ENCODE results near the gene AFF3.

Gene AFF3

GRCh38 chr2:99698896-99699295, 443.5 kb downstream of the AFF3 start:
- no peaks in the 10 kb centered on the region for H3K36me3 Mint-ChIP-seq
- no peaks in the 10 kb centered on the region for H3K4me1 Mint-ChIP-seq
- no peak overlapping the region for H3K4me3 Mint-ChIP-seq
- no peaks in the 10 kb centered on the region for H3K9me3 Mint-ChIP-seq
- no peaks in the 10 kb centered on the region for H3K27me3 Mint-ChIP-seq
- no peak overlapping the region for H3K27ac Mint-ChIP-seq

GRCh38 chr2:99697811-99698568, 444.4 kb downstream of the AFF3 start:
- Mint-ChIP-seq H3K36me3 (no peaks in the 10 kb centered on the region), H3K9me3 (no peaks in the 10 kb centered on the region), H3K4me1 (no peaks in the 10 kb centered on the region), H3K27me3 (no peaks in the 10 kb centered on the region), H3K27ac (no peak overlapping the region), H3K4me3 (no peak overlapping the region)

GRCh38 chr2:99695944-99696253, 446.5 kb downstream of the AFF3 start:
- Mint-ChIP-seq H3K27ac (no peak overlapping the region), H3K9me3 (no peaks in the 10 kb centered on the region), H3K4me3 (no peak overlapping the region), H3K4me1 (no peaks in the 10 kb centered on the region), H3K27me3 (no peaks in the 10 kb centered on the region), H3K36me3 (no peaks in the 10 kb centered on the region)

- Mint-ChIP-seq H3K36me3 (no peaks in the 10 kb centered on the region), H3K27ac (no peak overlapping the region), H3K9me3 (no peaks in the 10 kb centered on the region)
These were observed 447.1 kb downstream of the AFF3 start for GRCh38 chr2:99695130-99695943.

GRCh38 chr2:99694331-99694730, 448.1 kb downstream of the AFF3 start:
- Mint-ChIP-seq H3K27me3 (no peaks in the 10 kb centered on the region), H3K9me3 (no peaks in the 10 kb centered on the region), H3K4me1 (no peaks in the 10 kb centered on the region), H3K36me3 (no peaks in the 10 kb centered on the region), H3K4me3 (no peak overlapping the region), H3K27ac (no peak overlapping the region)

More at GRCh38 chr2:99695130-99695943, 447.1 kb downstream of the AFF3 start:
- H3K4me1 Mint-ChIP-seq, result no peaks in the 10 kb centered on the region
- no peak overlapping the region for H3K4me3 Mint-ChIP-seq
- H3K27me3 Mint-ChIP-seq, result no peaks in the 10 kb centered on the region

- no peak overlapping the region for H3K27ac Mint-ChIP-seq
- no peaks in the 10 kb centered on the region for H3K27me3 Mint-ChIP-seq
- no peaks in the 10 kb centered on the region for H3K36me3 Mint-ChIP-seq
These were observed 449.6 kb downstream of the AFF3 start for GRCh38 chr2:99692785-99693184.

GRCh38 chr2:99691926-99692325, 450.5 kb downstream of the AFF3 start:
- H3K9me3 Mint-ChIP-seq, result no peaks in the 10 kb centered on the region
- no peak overlapping the region for H3K4me3 Mint-ChIP-seq
- no peaks in the 10 kb centered on the region for H3K27me3 Mint-ChIP-seq
- no peak overlapping the region for H3K27ac Mint-ChIP-seq
- H3K4me1 Mint-ChIP-seq, result no peaks in the 10 kb centered on the region
- H3K36me3 Mint-ChIP-seq, result no peaks in the 10 kb centered on the region

More at GRCh38 chr2:99692785-99693184, 449.6 kb downstream of the AFF3 start:
- Mint-ChIP-seq H3K9me3 (no peaks in the 10 kb centered on the region), H3K4me1 (no peaks in the 10 kb centered on the region), H3K4me3 (no peak overlapping the region)

GRCh38 chr2:99689145-99689742, 453.1 kb downstream of the AFF3 start:
- Mint-ChIP-seq H3K27me3 (no peaks in the 10 kb centered on the region), H3K36me3 (peaks cover 2% of the 10 kb centered on the region), H3K9me3 (no peaks in the 10 kb centered on the region), H3K4me1 (no peaks in the 10 kb centered on the region), H3K4me3 (no peak overlapping the region), H3K27ac (no peak overlapping the region)

GRCh38 chr2:99688699-99689098, 453.7 kb downstream of the AFF3 start:
- no peaks in the 10 kb centered on the region for H3K4me1 Mint-ChIP-seq
- H3K27ac Mint-ChIP-seq, result no peak overlapping the region
- H3K4me3 Mint-ChIP-seq, result no peak overlapping the region
- no peaks in the 10 kb centered on the region for H3K9me3 Mint-ChIP-seq
- peaks cover 2% of the 10 kb centered on the region for H3K36me3 Mint-ChIP-seq
- no peaks in the 10 kb centered on the region for H3K27me3 Mint-ChIP-seq

- no peaks in the 10 kb centered on the region for H3K27me3 Mint-ChIP-seq
- no peaks in the 10 kb centered on the region for H3K9me3 Mint-ChIP-seq
- peaks cover 4% of the 10 kb centered on the region for H3K36me3 Mint-ChIP-seq
- no peaks in the 10 kb centered on the region for H3K4me1 Mint-ChIP-seq
- no peak overlapping the region for H3K4me3 Mint-ChIP-seq
- H3K27ac Mint-ChIP-seq, result no peak overlapping the region
These were observed 459.9 kb downstream of the AFF3 start for GRCh38 chr2:99682275-99683060.

GRCh38 chr2:99680946-99681345, 461.4 kb downstream of the AFF3 start:
- Mint-ChIP-seq H3K36me3 (peaks cover 2% of the 10 kb centered on the region), H3K27ac (no peak overlapping the region), H3K4me3 (no peak overlapping the region), H3K27me3 (no peaks in the 10 kb centered on the region), H3K4me1 (no peaks in the 10 kb centered on the region), H3K9me3 (no peaks in the 10 kb centered on the region)

GRCh38 chr2:99679518-99679917, 462.9 kb downstream of the AFF3 start:
- Mint-ChIP-seq H3K27ac (no peak overlapping the region), H3K4me3 (no peak overlapping the region), H3K27me3 (no peaks in the 10 kb centered on the region), H3K4me1 (no peaks in the 10 kb centered on the region), H3K36me3 (peaks cover 3% of the 10 kb centered on the region), H3K9me3 (no peaks in the 10 kb centered on the region)

GRCh38 chr2:99678625-99679024, 463.8 kb downstream of the AFF3 start:
- Mint-ChIP-seq H3K4me1 (no peaks in the 10 kb centered on the region), H3K27ac (no peak overlapping the region), H3K9me3 (no peaks in the 10 kb centered on the region), H3K36me3 (peaks cover 3% of the 10 kb centered on the region), H3K4me3 (no peak overlapping the region), H3K27me3 (no peaks in the 10 kb centered on the region)

GRCh38 chr2:99677814-99678213, 464.6 kb downstream of the AFF3 start:
- H3K27me3 Mint-ChIP-seq, result no peaks in the 10 kb centered on the region
- H3K27ac Mint-ChIP-seq, result no peak overlapping the region
- no peak overlapping the region for H3K4me3 Mint-ChIP-seq
- no peaks in the 10 kb centered on the region for H3K4me1 Mint-ChIP-seq
- H3K36me3 Mint-ChIP-seq, result peaks cover 3% of the 10 kb centered on the region
- H3K9me3 Mint-ChIP-seq, result no peaks in the 10 kb centered on the region

- H3K27ac Mint-ChIP-seq, result no peak overlapping the region
- peaks cover 7% of the 10 kb centered on the region for H3K36me3 Mint-ChIP-seq
- no peaks in the 10 kb centered on the region for H3K4me1 Mint-ChIP-seq
- no peaks in the 10 kb centered on the region for H3K27me3 Mint-ChIP-seq
- no peak overlapping the region for H3K4me3 Mint-ChIP-seq
- H3K9me3 Mint-ChIP-seq, result no peaks in the 10 kb centered on the region
These were observed 467.2 kb downstream of the AFF3 start for GRCh38 chr2:99675130-99675661.

All from activated naive CD4-positive, alpha-beta T cell treated with anti-CD3 and anti-CD28 coated beads, Interleukin-2, amount 50 U/mL, for 24 hours (primary cell).